ENCODE data around the gene RET.

RET gene

GRCh38 chr10:43074827-43075611, 1.9 kb upstream of the RET start:
- H3K27me3 Mint-ChIP-seq: peaks cover 46% of the 10 kb centered on the region
- no peaks in the 10 kb centered on the region for H3K36me3 Mint-ChIP-seq (ENCODE audit: low read depth)
- H3K27ac Mint-ChIP-seq: no peak overlapping the region
- no peak overlapping the region for H3K4me3 Mint-ChIP-seq
- no peaks in the 10 kb centered on the region for H3K9me3 Mint-ChIP-seq
- peaks cover 7% of the 10 kb centered on the region for H3K4me1 Mint-ChIP-seq (ENCODE audit: low read depth)
- DNase-seq: no peak

GRCh38 chr10:43075612-43076003, 1.3 kb upstream of the RET start:
- DNase-seq: no peak
- peaks cover 47% of the 10 kb centered on the region for H3K27me3 Mint-ChIP-seq
- no peak overlapping the region for H3K4me3 Mint-ChIP-seq
- H3K36me3 Mint-ChIP-seq (ENCODE audit: low read depth): no peaks in the 10 kb centered on the region
- H3K27ac Mint-ChIP-seq: no peak overlapping the region
- H3K4me1 Mint-ChIP-seq (ENCODE audit: low read depth): peaks cover 7% of the 10 kb centered on the region
- H3K9me3 Mint-ChIP-seq: no peaks in the 10 kb centered on the region

GRCh38 chr10:43076311-43076875, 476 bp upstream of the RET start:
- Mint-ChIP-seq H3K4me3 (peak overlapping the region; percentile 60), H3K36me3 (ENCODE audit: low read depth) (no peaks in the 10 kb centered on the region), H3K27ac (no peak overlapping the region), H3K4me1 (ENCODE audit: low read depth) (peaks cover 7% of the 10 kb centered on the region), H3K9me3 (no peaks in the 10 kb centered on the region), H3K27me3 (peaks cover 53% of the 10 kb centered on the region)
- peak; percentile 40 for DNase-seq

GRCh38 chr10:43077421-43078171, 727 bp downstream of the RET start:
- no peak overlapping the region for H3K27ac Mint-ChIP-seq
- H3K4me3 Mint-ChIP-seq: peak overlapping the region; percentile 60
- H3K36me3 Mint-ChIP-seq (ENCODE audit: low read depth): no peaks in the 10 kb centered on the region
- peaks cover 55% of the 10 kb centered on the region for H3K27me3 Mint-ChIP-seq
- H3K4me1 Mint-ChIP-seq (ENCODE audit: low read depth): peaks cover 7% of the 10 kb centered on the region
- no peaks in the 10 kb centered on the region for H3K9me3 Mint-ChIP-seq
- no peak for DNase-seq

GRCh38 chr10:43078175-43078985, 1.5 kb downstream of the RET start:
- Mint-ChIP-seq H3K36me3 (ENCODE audit: low read depth) (no peaks in the 10 kb centered on the region), H3K27ac (no peak overlapping the region), H3K9me3 (no peaks in the 10 kb centered on the region), H3K27me3 (peaks cover 59% of the 10 kb centered on the region), H3K4me3 (no peak overlapping the region), H3K4me1 (ENCODE audit: low read depth) (peaks cover 7% of the 10 kb centered on the region)
- no peak for DNase-seq

GRCh38 chr10:43078986-43079273, 2.1 kb downstream of the RET start:
- DNase-seq: peak; percentile 43
- Mint-ChIP-seq H3K9me3 (no peaks in the 10 kb centered on the region), H3K36me3 (ENCODE audit: low read depth) (no peaks in the 10 kb centered on the region), H3K27me3 (peaks cover 59% of the 10 kb centered on the region), H3K27ac (no peak overlapping the region), H3K4me3 (no peak overlapping the region), H3K4me1 (ENCODE audit: low read depth) (peaks cover 7% of the 10 kb centered on the region)

- no peak overlapping the region for H3K27ac Mint-ChIP-seq
- no peak overlapping the region for H3K4me3 Mint-ChIP-seq
- H3K36me3 Mint-ChIP-seq (ENCODE audit: low read depth): no peaks in the 10 kb centered on the region
- no peak for DNase-seq
- H3K4me1 Mint-ChIP-seq (ENCODE audit: low read depth): peaks cover 7% of the 10 kb centered on the region
- H3K27me3 Mint-ChIP-seq: peaks cover 59% of the 10 kb centered on the region
- no peaks in the 10 kb centered on the region for H3K9me3 Mint-ChIP-seq
Measured at GRCh38 chr10:43079856-43080255, 3.0 kb downstream of the RET start.

- H3K36me3 Mint-ChIP-seq (ENCODE audit: low read depth): no peaks in the 10 kb centered on the region
- no peak overlapping the region for H3K4me3 Mint-ChIP-seq
- peaks cover 4% of the 10 kb centered on the region for H3K4me1 Mint-ChIP-seq (ENCODE audit: low read depth)
- no peak overlapping the region for H3K27ac Mint-ChIP-seq
- DNase-seq: no peak
- H3K9me3 Mint-ChIP-seq: no peaks in the 10 kb centered on the region
- peaks cover 43% of the 10 kb centered on the region for H3K27me3 Mint-ChIP-seq
Measured at GRCh38 chr10:43082087-43082486, 5.2 kb downstream of the RET start.

GRCh38 chr10:43082746-43083145, 5.9 kb downstream of the RET start:
- DNase-seq: no peak
- Mint-ChIP-seq H3K9me3 (no peaks in the 10 kb centered on the region), H3K4me1 (ENCODE audit: low read depth) (peaks cover under 1% of the 10 kb centered on the region), H3K36me3 (ENCODE audit: low read depth) (no peaks in the 10 kb centered on the region), H3K27me3 (peaks cover 39% of the 10 kb centered on the region), H3K4me3 (no peak overlapping the region), H3K27ac (no peak overlapping the region)

GRCh38 chr10:43083764-43084163, 6.9 kb downstream of the RET start:
- H3K4me1 Mint-ChIP-seq (ENCODE audit: low read depth): no peaks in the 10 kb centered on the region
- no peaks in the 10 kb centered on the region for H3K9me3 Mint-ChIP-seq
- H3K36me3 Mint-ChIP-seq (ENCODE audit: low read depth): no peaks in the 10 kb centered on the region
- no peak overlapping the region for H3K27ac Mint-ChIP-seq
- no peak for DNase-seq
- peaks cover 29% of the 10 kb centered on the region for H3K27me3 Mint-ChIP-seq
- no peak overlapping the region for H3K4me3 Mint-ChIP-seq

GRCh38 chr10:43084812-43085211, 7.9 kb downstream of the RET start:
- no peak overlapping the region for H3K4me3 Mint-ChIP-seq
- no peaks in the 10 kb centered on the region for H3K36me3 Mint-ChIP-seq (ENCODE audit: low read depth)
- peaks cover 18% of the 10 kb centered on the region for H3K27me3 Mint-ChIP-seq
- no peak for DNase-seq
- H3K4me1 Mint-ChIP-seq (ENCODE audit: low read depth): no peaks in the 10 kb centered on the region
- no peak overlapping the region for H3K27ac Mint-ChIP-seq
- H3K9me3 Mint-ChIP-seq: no peaks in the 10 kb centered on the region

GRCh38 chr10:43086321-43086942, 9.6 kb downstream of the RET start:
- Mint-ChIP-seq H3K4me3 (no peak overlapping the region), H3K27ac (no peak overlapping the region), H3K36me3 (ENCODE audit: low read depth) (no peaks in the 10 kb centered on the region), H3K4me1 (ENCODE audit: low read depth) (no peaks in the 10 kb centered on the region), H3K9me3 (no peaks in the 10 kb centered on the region), H3K27me3 (peaks cover 11% of the 10 kb centered on the region)
- DNase-seq: no peak

GRCh38 chr10:43089519-43089918, 12.7 kb downstream of the RET start:
- Mint-ChIP-seq H3K9me3 (no peaks in the 10 kb centered on the region), H3K4me3 (no peak overlapping the region), H3K27ac (no peak overlapping the region), H3K36me3 (ENCODE audit: low read depth) (no peaks in the 10 kb centered on the region), H3K27me3 (peaks cover 4% of the 10 kb centered on the region), H3K4me1 (ENCODE audit: low read depth) (no peaks in the 10 kb centered on the region)
- no peak for DNase-seq

- no peaks in the 10 kb centered on the region for H3K9me3 Mint-ChIP-seq
- no peaks in the 10 kb centered on the region for H3K4me1 Mint-ChIP-seq (ENCODE audit: low read depth)
- H3K4me3 Mint-ChIP-seq: no peak overlapping the region
- DNase-seq: no peak
- no peak overlapping the region for H3K27ac Mint-ChIP-seq
- no peaks in the 10 kb centered on the region for H3K36me3 Mint-ChIP-seq (ENCODE audit: low read depth)
- peaks cover 4% of the 10 kb centered on the region for H3K27me3 Mint-ChIP-seq
Measured at GRCh38 chr10:43090188-43090587, 13.3 kb downstream of the RET start.
